BJ (cell line): ENCODE results near the gene FER. TPM values are rescaled to one million over a fixed set of nuclear protein-coding genes. Genes with fewer than 3 reads are reported as not detected.
"Not testable (repeated sequence)": the region's sequence is repeated elsewhere in the genome, so short reads cannot be mapped to it uniquely, and the experiment has no call there.

Source experiments
- CTCF ChIA-PET: fragments of 350-600 bp; formaldehyde crosslinking; extraction: SDS; loops from one replicate; lab custom pipeline; 2021; ENCODE audit warnings: antibody characterized with exemption, inconsistent platforms; lab: Yijun Ruan, JAX
- POLR2A ChIA-PET: fragments of 300-600 bp; sonication (Branson Sonifier 250); formaldehyde crosslinking; extraction: SDS; loops from one replicate; lab custom pipeline; 2021; ENCODE audit warnings: antibody characterized with exemption; lab: Charles Lee
- DNase-seq: peaks from one replicate; pipeline ENCODE4 v3.0.0-alpha.2; 2011; ENCODE audit warnings: low read depth
- H3K27me3 ChIP-seq: 2 replicates; pipeline ENCODE4 v1.6.0; 2011; ENCODE audit warnings: low read length; ENCODE audit not compliant: control insufficient read depth, insufficient read depth
- H3K36me3 ChIP-seq: 2 replicates; pipeline ENCODE4 v1.5.1; 2011; ENCODE audit warnings: low read length; ENCODE audit not compliant: control insufficient read depth, insufficient read depth
- H3K4me3 ChIP-seq: 2 replicates; pipeline ENCODE4 v1.5.1; 2011; ENCODE audit warnings: low read depth, mild to moderate bottlenecking, control low read depth, low read length
- CTCF ChIP-seq: IDR thresholded peaks from 2 replicates; pipeline ENCODE4 v1.5.1; 2011; ENCODE audit warnings: low read depth, mild to moderate bottlenecking, control low read depth, inconsistent platforms, low read length, moderate library complexity; ENCODE audit not compliant: insufficient read depth
- polyA plus RNA-seq: library from polyadenylated mRNA; depleted of rRNA; stranded (reverse); fragments of >200 nt; gene quantifications from 2 replicates; pipeline ENCODE4 v1.2.3, GENCODE V29; 2011

The FER gene
- polyA plus RNA-seq, 1 experiment: 4.0 TPM

DNA sequence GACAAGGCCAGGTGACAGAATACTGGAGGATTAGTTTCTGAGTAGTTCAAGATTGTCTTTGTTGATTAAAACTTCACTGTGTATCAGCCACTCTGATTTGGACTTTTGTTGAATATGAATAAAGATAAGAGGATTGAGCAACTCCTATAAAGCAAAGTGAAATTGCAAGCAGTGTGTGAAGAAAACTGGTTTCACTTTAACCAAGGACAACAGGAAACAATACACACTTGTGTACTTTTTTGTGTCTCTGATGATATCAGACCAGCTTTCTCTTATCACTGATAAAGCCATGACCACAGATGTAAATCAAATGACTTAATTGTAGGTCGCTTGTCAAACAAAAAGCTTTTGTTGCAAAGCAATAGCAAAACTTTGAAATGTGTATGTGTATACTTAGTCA, 268.6 kb downstream of the FER start:
- Histone ChIP-seq H3K36me3 (no peaks in the 10 kb centered on the region), H3K27me3 (no peaks in the 10 kb centered on the region), H3K4me3 (no peak overlapping the region)
- ChIA-PET CTCF (no interaction called here), POLR2A (interaction anchor here (0.6 kb wide), 1 partner anchor 865 kb away, joined by 3 read pairs; no protein-coding TSS in a partner anchor)
- TF ChIP-seq CTCF: no peak
- DNase-seq: no peak

GRCh38 chr5:109022056-109022455, 274.4 kb downstream of the FER start:
- ChIA-PET CTCF (interaction anchor here (0.5 kb wide), 1 partner anchor 18 kb away, joined by 3 read pairs; no protein-coding TSS in a partner anchor), POLR2A (no interaction called here)
- Histone ChIP-seq H3K4me3 (no peak overlapping the region), H3K27me3 (no peaks in the 10 kb centered on the region), H3K36me3 (no peaks in the 10 kb centered on the region)
- no peak for DNase-seq
- TF ChIP-seq CTCF: no peak

GRCh38 chr5:109025729-109026128, 278.0 kb downstream of the FER start:
- ChIA-PET CTCF (interaction anchor here (0.6 to 0.7 kb wide), 2 partner anchors 255 to 580 kb away, joined by 4 read pairs; no protein-coding TSS in a partner anchor), POLR2A (interaction anchor here (0.7 kb wide), 1 partner anchor 18 kb away, joined by 4 read pairs; no protein-coding TSS in a partner anchor)
- DNase-seq, H3K27me3 ChIP-seq, H3K36me3 ChIP-seq, H3K4me3 ChIP-seq: not testable (repeated sequence)

GRCh38 chr5:109027983-109028607, 280.4 kb downstream of the FER start:
- no peaks in the 10 kb centered on the region for H3K36me3 ChIP-seq
- CTCF ChIA-PET: interaction anchor here (0.6 kb wide), 1 partner anchor 565 kb away, joined by 3 read pairs; no protein-coding TSS in a partner anchor
- no peak for TF ChIP-seq CTCF
- no peak for DNase-seq
- H3K27me3 ChIP-seq: no peaks in the 10 kb centered on the region
- no peak overlapping the region for H3K4me3 ChIP-seq
- POLR2A ChIA-PET: no interaction called here

- H3K4me3 ChIP-seq: no peak overlapping the region
- POLR2A ChIA-PET: no interaction called here
- DNase-seq: no peak
- TF ChIP-seq CTCF: no peak
- no peaks in the 10 kb centered on the region for H3K27me3 ChIP-seq
- no peaks in the 10 kb centered on the region for H3K36me3 ChIP-seq
- CTCF ChIA-PET: no interaction called here
These were observed 281.1 kb downstream of the FER start for GRCh38 chr5:109028608-109029299.
